SJSA1 (cell line): ENCODE results near the gene PDE11A. TPM values are rescaled to one million over a fixed set of nuclear protein-coding genes. Genes with fewer than 3 reads are reported as not detected.
"Not testable (repeated sequence)": the region's sequence is repeated elsewhere in the genome, so short reads cannot be mapped to it uniquely, and the experiment has no call there.

Experiments
- DNase-seq, 2 experiments: peaks; one replicate each; pipeline ENCODE4 v3.0.0-alpha.2; 2015 to 2020; ENCODE audit warnings: low spot score in 2 of 2, low read depth in 1 of 2
- H3K27ac ChIP-seq: fragments of 250-450 bp; sonication (Bioruptor Pico); 2 replicates; pipeline ENCODE4 v1.5.1; 2020; ENCODE audit warnings: mild to moderate bottlenecking, moderate library complexity
- H3K27me3 ChIP-seq: fragments of 250-450 bp; sonication (Bioruptor Pico); replicated peaks from 2 replicates; pipeline ENCODE4 v1.5.1; 2020; ENCODE audit warnings: mild to moderate bottlenecking, moderate library complexity
- H3K36me3 ChIP-seq: fragments of 250-450 bp; sonication (Bioruptor Pico); 2 replicates; pipeline ENCODE4 v1.5.1; 2020; ENCODE audit warnings: mild to moderate bottlenecking
- H3K4me1 ChIP-seq: fragments of 250-450 bp; sonication (Bioruptor Pico); replicated peaks from 2 replicates; pipeline ENCODE4 v1.6.1; 2021; ENCODE audit warnings: mild to moderate bottlenecking
- H3K4me3 ChIP-seq: fragments of 250-450 bp; sonication (Bioruptor Pico); 2 replicates; pipeline ENCODE4 v1.5.1; 2020; ENCODE audit warnings: mild to moderate bottlenecking
- H3K9me3 ChIP-seq: fragments of 250-450 bp; sonication (Bioruptor Pico); replicated peaks from 2 replicates; pipeline ENCODE4 v1.5.1; 2020; ENCODE audit warnings: mild to moderate bottlenecking
- total RNA-seq: library from RNA; depleted of rRNA; stranded (reverse); fragments of >200 nt; shearing (Covaris generic); gene quantifications from 2 replicates; pipeline ENCODE4 v1.2.3, GENCODE V29; 2014

The PDE11A gene
- total RNA-seq, 1 experiment from 2014 or later = 0.42 TPM

GRCh38 chr2:178101321-178102079 is 28.9 kb upstream of the PDE11A start:
- Histone ChIP-seq H3K27ac (no peak overlapping the region), H3K4me1 (no peaks in the 10 kb centered on the region), H3K27me3 (no peaks in the 10 kb centered on the region; the same call in 1 of the 2 replicates), H3K36me3 (no peaks in the 10 kb centered on the region), H3K4me3 (no peak overlapping the region), H3K9me3 (no peaks in the 10 kb centered on the region)
- no peak for DNase-seq

- Histone ChIP-seq H3K27me3 (no peaks in the 10 kb centered on the region), H3K4me1 (no peaks in the 10 kb centered on the region), H3K9me3 (no peaks in the 10 kb centered on the region), H3K4me3 (no peak overlapping the region), H3K27ac (no peak overlapping the region), H3K36me3 (no peaks in the 10 kb centered on the region)
- DNase-seq = no peak
Observed at GRCh38 chr2:178093471-178093870, 20.9 kb upstream of the PDE11A start.

- Histone ChIP-seq H3K36me3 (no peaks in the 10 kb centered on the region), H3K4me1 (no peaks in the 10 kb centered on the region), H3K4me3 (no peak overlapping the region), H3K27me3 (no peaks in the 10 kb centered on the region), H3K27ac (no peak overlapping the region), H3K9me3 (no peaks in the 10 kb centered on the region)
- no peak for DNase-seq
Observed at GRCh38 chr2:178088774-178089270, 16.2 kb upstream of the PDE11A start.

GRCh38 chr2:178084273-178084672 is 11.7 kb upstream of the PDE11A start:
- Histone ChIP-seq H3K27me3 (peaks cover 4% of the 10 kb centered on the region; the same call in 1 of the 2 replicates), H3K4me1 (no peaks in the 10 kb centered on the region), H3K9me3 (no peaks in the 10 kb centered on the region), H3K36me3 (no peaks in the 10 kb centered on the region), H3K4me3 (no peak overlapping the region), H3K27ac (no peak overlapping the region)
- DNase-seq = no peak

GRCh38 chr2:178082408-178083045 is 9.9 kb upstream of the PDE11A start:
- Histone ChIP-seq H3K27ac (no peak overlapping the region), H3K27me3 (peaks cover 4% of the 10 kb centered on the region; the same call in 1 of the 2 replicates), H3K4me3 (no peak overlapping the region), H3K9me3 (no peaks in the 10 kb centered on the region), H3K4me1 (no peaks in the 10 kb centered on the region), H3K36me3 (no peaks in the 10 kb centered on the region)
- DNase-seq = no peak

GRCh38 chr2:178079279-178079678 is 6.7 kb upstream of the PDE11A start:
- DNase-seq, H3K36me3 ChIP-seq, H3K9me3 ChIP-seq, H3K27ac ChIP-seq, H3K27me3 ChIP-seq, H3K4me1 ChIP-seq, H3K4me3 ChIP-seq: not testable (repeated sequence)

GRCh38 chr2:178076130-178076529 is 3.6 kb upstream of the PDE11A start:
- Histone ChIP-seq H3K36me3 (no peaks in the 10 kb centered on the region), H3K4me1 (peaks cover 26% of the 10 kb centered on the region), H3K9me3 (no peaks in the 10 kb centered on the region), H3K27me3 (peaks cover 4% of the 10 kb centered on the region; the same call in 1 of the 2 replicates), H3K4me3 (no peak overlapping the region), H3K27ac (no peak overlapping the region)
- no peak for DNase-seq

- no peaks in the 10 kb centered on the region for H3K9me3 ChIP-seq
- no peak overlapping the region for H3K27ac ChIP-seq
- no peak overlapping the region for H3K4me3 ChIP-seq
- H3K4me1 ChIP-seq = peaks cover 26% of the 10 kb centered on the region
- no peak for DNase-seq
- no peaks in the 10 kb centered on the region for H3K36me3 ChIP-seq
- H3K27me3 ChIP-seq = no peaks in the 10 kb centered on the region
Observed at GRCh38 chr2:178075006-178075326, 2.4 kb upstream of the PDE11A start.

GRCh38 chr2:178074123-178075005 is 1.8 kb upstream of the PDE11A start:
- Histone ChIP-seq H3K27me3 (no peaks in the 10 kb centered on the region), H3K9me3 (no peaks in the 10 kb centered on the region), H3K4me3 (no peak overlapping the region), H3K4me1 (peaks cover 26% of the 10 kb centered on the region), H3K36me3 (no peaks in the 10 kb centered on the region), H3K27ac (no peak overlapping the region)
- DNase-seq = no peak

GRCh38 chr2:178072000-178072382 is 586 bp downstream of the PDE11A start:
- no peak overlapping the region for H3K27ac ChIP-seq
- no peaks in the 10 kb centered on the region for H3K36me3 ChIP-seq
- peak overlapping the region; percentile 36; the same call in 1 of the 2 replicates for H3K4me3 ChIP-seq
- H3K27me3 ChIP-seq = no peaks in the 10 kb centered on the region
- no peaks in the 10 kb centered on the region for H3K9me3 ChIP-seq
- peaks cover 26% of the 10 kb centered on the region for H3K4me1 ChIP-seq
- no peak for DNase-seq

- peaks cover 26% of the 10 kb centered on the region for H3K4me1 ChIP-seq
- H3K27me3 ChIP-seq = no peaks in the 10 kb centered on the region
- no peak overlapping the region for H3K27ac ChIP-seq
- H3K4me3 ChIP-seq = no peak overlapping the region
- H3K9me3 ChIP-seq = no peaks in the 10 kb centered on the region
- DNase-seq = no peak
- no peaks in the 10 kb centered on the region for H3K36me3 ChIP-seq
Observed at GRCh38 chr2:178070824-178071223, 1.8 kb downstream of the PDE11A start.

- Histone ChIP-seq H3K4me3 (no peak overlapping the region), H3K4me1 (peaks cover 20% of the 10 kb centered on the region), H3K27ac (no peak overlapping the region), H3K9me3 (no peaks in the 10 kb centered on the region), H3K36me3 (no peaks in the 10 kb centered on the region), H3K27me3 (no peaks in the 10 kb centered on the region)
- DNase-seq = no peak
Observed at GRCh38 chr2:178069551-178069950, 3.0 kb downstream of the PDE11A start.

GRCh38 chr2:178068823-178069454 is 3.6 kb downstream of the PDE11A start:
- Histone ChIP-seq H3K27ac (no peak overlapping the region), H3K4me3 (no peak overlapping the region), H3K9me3 (no peaks in the 10 kb centered on the region), H3K27me3 (no peaks in the 10 kb centered on the region), H3K36me3 (no peaks in the 10 kb centered on the region), H3K4me1 (peaks cover 15% of the 10 kb centered on the region; the same call in 1 of the 2 replicates)
- no peak for DNase-seq
